ENCODE data around the gene ADD1.

Gene ADD1

DNA sequence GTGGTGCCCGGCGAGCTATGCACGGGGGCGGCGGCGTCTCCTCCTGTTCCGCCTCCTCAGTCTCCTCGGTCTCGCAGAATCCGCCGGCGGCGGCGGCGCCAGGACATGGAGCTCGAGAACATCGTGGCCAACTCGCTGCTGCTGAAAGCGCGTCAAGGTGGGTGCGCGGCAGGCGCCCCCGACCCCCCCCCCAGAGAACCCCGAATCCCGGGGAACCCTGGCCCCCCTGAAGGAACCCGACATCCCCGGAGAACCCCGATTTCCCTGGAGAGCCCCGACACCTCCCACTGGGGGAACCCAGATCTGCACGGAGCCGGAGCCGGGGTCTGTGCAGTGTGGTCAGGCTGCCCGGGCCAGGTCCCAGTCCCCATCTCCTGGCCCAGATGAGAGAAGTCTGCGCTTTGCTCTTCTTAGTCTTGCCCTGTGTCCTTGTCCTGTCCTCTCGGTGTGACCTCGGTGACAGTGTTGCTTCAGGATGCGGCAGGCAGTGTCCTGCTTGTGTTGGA lies 120.4 kb downstream of the ADD1 start:
- peak; percentile 82 for DNase-seq (ENCODE audit: low spot score)

GRCh38 chr4:2964706-2965258 lies 121.1 kb downstream of the ADD1 start:
- DNase-seq (ENCODE audit: low spot score): no peak

DNA sequence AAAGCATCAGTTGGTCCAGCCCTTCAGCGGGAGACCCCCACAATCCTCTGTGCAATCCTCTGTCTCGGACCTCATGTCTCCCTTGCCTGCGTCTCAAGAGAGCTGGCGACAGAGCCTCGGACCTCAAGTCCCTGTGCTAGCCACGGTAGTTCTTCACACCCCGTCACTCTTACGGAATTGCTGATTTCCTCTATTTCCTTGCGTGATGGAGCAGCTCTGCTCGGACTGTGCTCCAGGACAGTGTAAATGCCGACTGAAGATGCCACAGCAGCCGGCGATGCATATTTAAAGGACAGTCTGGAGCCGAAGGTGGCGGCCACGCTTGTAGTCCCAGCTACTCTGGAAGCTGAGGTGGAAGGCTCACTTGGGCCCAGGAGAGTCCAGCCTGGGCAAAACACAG lies 121.6 kb downstream of the ADD1 start:
- DNase-seq (ENCODE audit: low spot score): no peak

- no peak for DNase-seq (ENCODE audit: low spot score)
Observed at GRCh38 chr4:2968381-2968780, 124.7 kb downstream of the ADD1 start.

GRCh38 chr4:2971275-2971674 lies 127.6 kb downstream of the ADD1 start:
- no peak for DNase-seq (ENCODE audit: low spot score)

DNA sequence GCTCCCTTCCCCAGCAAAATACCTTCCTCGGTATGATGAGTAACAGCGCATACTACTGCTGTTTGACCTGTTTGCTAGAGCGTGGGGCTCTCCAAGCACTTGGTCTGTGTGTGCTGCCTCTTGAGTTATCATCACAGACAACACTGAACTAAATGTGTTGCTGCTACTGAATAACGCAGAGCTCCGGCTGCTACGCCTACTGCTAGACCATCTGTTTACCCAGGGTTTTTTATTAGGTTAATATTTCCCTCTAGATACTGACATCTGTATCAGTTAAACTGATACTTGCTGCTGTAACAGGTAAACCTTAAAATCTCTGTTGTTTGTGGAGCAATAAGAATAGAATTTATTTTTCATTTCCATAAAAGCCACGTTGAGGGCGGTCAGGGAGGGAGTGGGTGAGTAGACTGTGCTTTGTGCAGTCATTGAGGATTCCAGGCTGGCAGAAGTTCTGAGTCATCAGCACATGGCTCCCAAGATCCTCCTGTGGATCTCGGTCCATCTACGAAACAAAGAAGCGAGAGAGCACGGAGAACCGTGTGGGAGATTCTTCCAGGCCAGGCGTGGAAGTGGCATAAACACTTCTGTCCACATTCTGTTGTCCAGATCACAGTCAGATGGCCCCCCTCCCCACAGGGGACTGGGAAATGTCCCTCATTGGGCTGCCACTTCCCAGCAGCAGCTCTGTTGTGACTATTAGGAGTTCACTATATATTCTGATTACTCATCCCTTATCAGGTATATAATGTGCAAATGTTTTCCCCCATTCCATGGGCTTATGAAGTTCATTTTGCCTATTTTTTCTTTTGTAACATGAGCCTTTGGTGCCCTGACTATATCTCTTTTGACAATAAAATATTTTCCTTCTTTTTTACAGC lies 133.8 kb downstream of the ADD1 start:
- peak; percentile 28 for DNase-seq (ENCODE audit: low spot score)
